NB4 (cell line): ENCODE results near the gene GPR153.

Source experiments
- CTCF ChIP-seq: IDR thresholded peaks from one replicate; pipeline ENCODE4 v1.5.1; 2012; ENCODE audit warnings: low read depth, low read length
- POLR2A ChIP-seq: IDR thresholded peaks from 2 replicates; pipeline ENCODE4 v1.6.1; 2011; ENCODE audit warnings: mild to moderate bottlenecking; ENCODE audit not compliant: insufficient read length; ENCODE audit errors: extremely low read depth
- TF ChIP-seq, protein P1 (sequence below): IDR thresholded peaks from 2 replicates; pipeline ENCODE4 v1.6.1; 2011; ENCODE audit warnings: low read depth, low read length

DNA sequence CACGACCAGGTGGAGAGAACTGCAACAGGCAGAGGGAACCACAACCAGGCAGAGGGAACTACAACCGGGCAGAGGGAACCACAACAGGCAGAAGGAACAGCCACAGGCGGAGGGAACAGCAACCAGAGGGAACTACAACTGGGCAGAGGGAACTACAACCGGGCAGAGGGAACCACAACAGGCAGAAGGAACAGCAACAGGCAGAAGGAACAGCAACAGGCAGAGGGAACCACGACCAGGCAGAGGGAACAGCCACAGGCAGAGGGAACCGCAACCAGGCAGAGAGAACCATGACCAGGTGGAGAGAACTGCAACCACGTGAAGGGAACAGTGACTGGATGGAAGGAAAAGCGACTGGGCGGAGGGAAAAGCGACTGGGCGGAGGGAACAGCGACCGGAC is 47.6 kb upstream of the GPR153 start:
- TF ChIP-seq POLR2A (no peak), CTCF (no peak)
- TF ChIP-seq, protein P1, sequence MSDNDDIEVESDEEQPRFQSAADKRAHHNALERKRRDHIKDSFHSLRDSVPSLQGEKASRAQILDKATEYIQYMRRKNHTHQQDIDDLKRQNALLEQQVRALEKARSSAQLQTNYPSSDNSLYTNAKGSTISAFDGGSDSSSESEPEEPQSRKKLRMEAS = no peak
